ENCODE measurements around the gene CISH. TPM values are rescaled to one million over a fixed set of nuclear protein-coding genes. Genes with fewer than 3 reads are reported as not detected.

CISH gene
- total RNA-seq, 1 donor from 2014 or later: 6.2 TPM

GRCh38 chr3:50599115-50599715 lies 12.4 kb downstream of the CISH start:
- no peak for DNase-seq (ENCODE audit: low spot score)

DNA sequence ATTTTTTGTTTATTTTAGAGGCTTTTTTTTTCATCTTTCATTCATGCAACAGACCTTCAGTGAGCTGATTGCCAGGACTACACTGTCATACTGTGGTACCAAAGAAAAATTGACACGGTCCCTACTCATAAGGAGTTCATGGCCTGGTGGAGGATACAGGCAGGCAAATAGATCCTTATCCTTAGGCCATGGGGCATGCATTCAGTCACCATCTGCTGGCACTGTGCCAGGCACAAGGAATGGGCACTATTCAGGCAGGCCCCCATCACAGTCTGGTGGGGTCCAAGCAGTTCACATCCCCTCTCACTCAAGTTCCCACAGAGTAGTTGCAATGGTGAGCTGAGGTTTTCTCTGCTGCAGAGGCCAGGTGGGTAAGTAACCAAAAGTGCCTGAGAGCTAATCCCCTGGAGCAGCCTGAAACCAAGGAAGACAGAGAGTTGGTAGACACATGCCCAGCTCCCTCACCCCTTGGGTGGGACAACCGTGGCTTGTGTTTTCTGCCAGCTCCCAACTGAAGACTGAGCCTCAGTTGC lies 17.3 kb downstream of the CISH start:
- no peak for DNase-seq (ENCODE audit: low spot score)

DNA sequence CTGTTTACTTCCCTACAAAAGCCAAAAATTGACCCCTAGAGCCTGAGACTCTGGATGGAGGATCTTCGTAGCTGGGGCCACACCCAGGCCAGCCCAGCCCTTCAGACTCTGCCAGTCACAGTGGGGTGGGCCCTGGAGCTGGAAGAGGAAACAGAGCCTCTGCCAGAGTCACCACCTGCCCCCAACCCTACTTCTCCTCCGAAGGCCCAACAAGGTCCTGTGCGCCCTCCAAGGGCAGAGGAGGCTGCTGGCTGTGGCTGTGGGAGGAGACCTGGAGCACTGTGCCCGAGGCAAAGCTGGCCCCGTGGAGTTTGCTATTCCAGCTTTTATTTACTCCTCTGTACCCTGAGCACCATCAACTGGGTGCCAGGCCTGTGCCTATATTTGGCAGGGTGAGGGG lies 19.0 kb downstream of the CISH start:
- DNase-seq (ENCODE audit: low spot score): no peak

DNA sequence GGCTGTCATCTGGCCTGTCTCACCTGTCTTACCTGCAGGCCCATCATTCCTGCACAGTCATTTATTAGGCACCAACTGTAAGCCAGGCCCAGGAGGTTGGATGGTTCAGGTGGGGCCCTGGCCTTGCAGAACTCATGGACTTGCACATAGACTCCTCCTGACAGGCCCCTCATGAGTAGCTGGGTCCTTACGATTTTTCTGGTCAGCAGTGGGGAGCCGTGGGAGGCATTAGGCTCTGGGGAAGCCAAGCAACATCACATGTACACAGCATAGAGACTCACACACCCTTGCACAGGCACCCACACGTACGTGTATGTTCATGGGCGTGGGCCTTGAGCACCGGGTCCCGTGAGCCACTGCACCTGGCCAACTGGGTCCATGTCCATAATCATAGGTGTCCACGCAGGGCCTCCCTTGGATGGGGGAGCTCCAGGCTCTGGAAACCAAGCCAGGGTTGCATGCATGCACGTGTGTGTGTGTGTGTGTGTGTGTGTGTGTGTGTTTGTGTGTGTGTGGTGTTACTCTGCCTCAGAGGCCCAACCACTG lies 20.3 kb downstream of the CISH start:
- no peak for DNase-seq (ENCODE audit: low spot score)

GRCh38 chr3:50588759-50589433 lies 22.7 kb downstream of the CISH start:
- no peak for DNase-seq (ENCODE audit: low spot score)

GRCh38 chr3:50587806-50588758 lies 23.5 kb downstream of the CISH start:
- no peak for DNase-seq (ENCODE audit: low spot score)

DNA sequence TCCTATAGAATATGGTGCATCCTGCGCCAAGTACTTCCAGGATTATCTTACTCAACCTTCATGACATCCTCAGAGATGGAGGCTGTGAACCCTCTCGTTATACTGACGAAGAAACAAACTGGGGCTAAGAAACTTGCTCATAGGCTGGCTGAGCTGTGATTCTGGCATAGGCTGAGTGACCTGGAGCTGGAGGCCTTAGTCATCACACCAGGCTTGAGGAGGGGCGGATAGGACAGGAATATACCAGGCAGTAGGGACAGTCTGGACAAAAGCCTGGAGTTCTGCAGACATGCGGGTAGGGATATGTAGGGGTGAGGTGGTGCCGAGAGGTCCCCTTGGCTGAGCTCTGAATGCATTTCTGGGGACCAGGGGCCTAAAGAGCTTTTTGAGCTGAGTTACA lies 24.2 kb downstream of the CISH start:
- DNase-seq (ENCODE audit: low spot score): no peak

- DNase-seq (ENCODE audit: low spot score): no peak
Observed at GRCh38 chr3:50586763-50587070, 24.9 kb downstream of the CISH start.

- no peak for DNase-seq (ENCODE audit: low spot score)
Observed at GRCh38 chr3:50585919-50586762, 25.4 kb downstream of the CISH start.

DNA sequence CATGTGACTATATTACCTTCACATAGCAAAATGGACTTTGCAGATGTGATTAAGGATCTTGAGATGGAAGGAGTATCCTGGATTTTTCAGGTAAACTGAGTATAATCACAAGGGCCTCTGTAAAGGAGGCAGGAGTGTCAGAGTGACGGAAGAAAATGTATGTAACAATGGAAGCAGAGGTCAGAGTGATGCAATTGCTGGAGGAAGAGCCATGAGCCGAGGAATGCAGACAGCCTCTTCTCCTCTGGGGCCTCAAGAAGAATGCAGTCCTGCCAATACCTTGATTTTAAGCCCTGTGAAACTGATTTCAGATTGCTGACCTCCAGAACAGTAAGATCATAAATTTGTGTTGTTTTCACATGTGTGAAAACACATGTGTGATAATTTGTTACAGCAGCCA lies 27.2 kb downstream of the CISH start:
- DNase-seq (ENCODE audit: low spot score): no peak

DNA sequence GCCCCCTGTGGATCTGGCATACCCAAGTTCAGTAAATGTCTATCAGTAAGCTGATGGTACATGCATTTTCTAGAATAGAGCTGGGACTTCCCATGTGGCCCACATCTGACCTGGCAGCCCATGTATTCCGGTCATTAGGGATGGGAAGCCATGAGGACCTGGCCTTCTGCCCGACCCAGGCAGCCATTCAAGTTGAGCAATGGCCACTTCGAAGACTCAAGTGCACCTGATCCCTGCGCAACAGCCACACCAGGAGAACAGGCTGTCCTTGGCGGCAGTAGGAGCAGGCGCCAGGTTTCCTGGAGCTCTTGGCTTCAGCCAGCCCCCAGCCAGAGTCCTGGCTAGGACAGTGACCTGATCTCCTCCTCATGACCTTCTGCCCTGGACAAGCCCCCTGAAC lies 27.7 kb downstream of the CISH start:
- no peak for DNase-seq (ENCODE audit: low spot score)

DNA sequence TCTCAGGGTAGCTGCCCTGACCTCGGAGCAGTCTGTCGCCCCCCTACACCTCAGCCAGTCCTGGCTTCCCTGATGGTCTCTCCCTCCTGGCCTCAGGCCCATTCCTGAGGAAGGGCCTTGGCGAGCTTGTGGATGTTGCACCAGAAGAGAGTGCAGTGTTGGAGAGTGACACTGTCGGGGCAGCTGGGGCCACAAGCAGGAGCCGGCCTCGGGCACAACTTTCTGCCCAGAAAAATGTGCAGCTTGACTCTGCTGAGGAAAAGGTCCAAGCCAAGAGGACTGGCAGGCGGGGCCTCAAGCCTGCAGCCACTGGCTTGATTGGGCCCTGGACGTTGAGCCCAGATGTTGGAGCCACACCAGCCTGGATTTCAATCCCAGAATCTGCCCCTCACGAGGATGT lies 29.5 kb downstream of the CISH start:
- no peak for DNase-seq (ENCODE audit: low spot score)

DNA sequence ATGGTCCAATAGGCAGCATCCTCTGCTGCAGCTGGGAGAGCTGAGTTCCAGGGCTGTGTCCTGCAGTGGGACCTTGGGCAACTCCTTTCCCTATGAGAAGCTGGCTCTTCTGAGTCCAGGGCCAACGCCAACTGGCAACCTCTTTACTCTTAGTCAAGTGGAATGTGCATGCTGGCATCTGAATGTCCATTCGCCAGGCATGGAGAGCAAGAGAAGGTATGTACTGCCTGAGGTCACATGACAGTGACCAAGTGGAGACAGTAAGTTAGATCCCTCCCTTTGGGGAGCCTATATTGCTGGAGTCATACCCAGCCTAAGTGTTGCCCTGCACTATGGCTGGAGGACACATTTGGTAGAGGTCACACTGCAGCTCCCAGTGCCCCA lies 30.1 kb downstream of the CISH start:
- DNase-seq (ENCODE audit: low spot score): no peak

- no peak for DNase-seq (ENCODE audit: low spot score)
Observed at GRCh38 chr3:50580683-50581458, 30.7 kb downstream of the CISH start.

GRCh38 chr3:50577348-50577747 lies 34.2 kb downstream of the CISH start:
- DNase-seq (ENCODE audit: low spot score): no peak

GRCh38 chr3:50575372-50575771 lies 36.2 kb downstream of the CISH start:
- DNase-seq (ENCODE audit: low spot score): no peak

- DNase-seq (ENCODE audit: low spot score): no peak
Observed at GRCh38 chr3:50574444-50574831, 37.1 kb downstream of the CISH start.

DNA sequence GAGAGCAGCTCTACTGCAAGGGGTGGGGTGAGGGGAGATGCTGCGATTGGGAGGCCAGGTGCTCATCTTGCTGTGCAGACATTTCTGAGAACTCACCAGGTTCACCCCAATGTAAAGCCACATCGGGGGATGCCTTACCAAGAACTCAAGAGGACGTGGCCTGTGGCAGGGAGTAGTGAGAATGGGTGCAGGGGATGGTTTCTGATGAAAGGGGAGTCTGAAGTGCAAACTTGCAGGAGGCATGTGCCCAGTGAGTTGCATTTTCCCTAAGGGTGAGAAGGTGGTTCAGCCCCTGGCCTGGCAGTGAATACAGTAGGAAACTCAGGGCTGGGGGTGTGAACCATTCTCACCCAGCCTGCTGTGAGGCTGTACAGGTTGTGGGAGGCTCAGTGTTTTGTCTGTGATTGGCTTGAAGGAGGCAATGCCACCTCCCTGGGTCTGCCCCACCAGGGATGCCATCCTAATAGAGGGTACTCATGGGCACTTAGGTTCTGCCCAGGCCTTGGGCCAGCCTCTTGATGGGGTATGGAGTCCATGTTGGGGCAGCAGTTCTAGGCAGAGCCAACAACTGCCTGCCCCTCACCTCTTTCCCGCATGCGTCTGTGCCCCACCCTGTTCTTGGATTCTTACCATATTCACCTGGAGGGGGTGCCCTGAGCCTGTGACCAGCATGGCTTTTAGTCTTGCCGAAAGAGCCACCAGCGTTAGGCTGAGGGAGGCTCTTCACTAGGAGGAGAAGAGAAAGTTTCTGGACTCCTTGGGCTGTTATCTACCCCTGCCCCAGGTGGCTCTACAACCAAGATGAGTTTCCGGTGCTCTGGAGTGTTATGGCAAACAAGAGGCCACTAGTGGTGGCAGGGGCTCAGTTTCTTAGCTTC lies 37.8 kb downstream of the CISH start:
- no peak for DNase-seq (ENCODE audit: low spot score)

DNA sequence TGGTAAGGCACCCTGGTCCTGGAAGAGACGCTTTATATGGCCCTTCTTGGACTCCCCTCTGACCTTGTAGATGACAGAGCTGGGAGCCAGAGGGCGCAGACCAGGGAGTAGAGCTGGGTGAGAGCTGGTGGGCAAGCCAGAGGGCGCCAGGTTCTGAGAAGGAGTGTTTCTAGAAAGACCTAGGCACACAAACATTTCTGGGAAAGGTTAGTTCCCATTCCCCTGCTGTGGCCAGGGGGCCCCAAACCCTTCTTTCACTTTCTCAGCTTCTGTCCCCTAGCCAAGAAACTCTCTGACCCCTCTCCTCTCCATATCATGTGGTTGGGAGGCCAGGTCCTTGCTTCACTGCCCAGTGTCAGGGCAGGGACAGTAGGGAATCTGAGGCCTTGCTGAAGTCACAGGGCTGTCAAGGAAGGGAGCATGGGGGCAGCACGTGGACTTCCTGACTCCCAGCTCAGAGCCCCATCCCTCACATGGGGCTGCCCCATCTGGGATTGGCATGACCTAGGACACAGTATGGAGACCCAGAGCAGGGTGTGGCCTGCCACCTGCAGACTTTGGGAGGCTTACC lies 38.7 kb downstream of the CISH start:
- no peak for DNase-seq (ENCODE audit: low spot score)

Measured in mucosa of gallbladder (tissue), 1 donor.